Endodermal cell (in vitro differentiated cells): Measurements from ENCODE around the gene MRPS27. TPM values are rescaled to one million over a fixed set of nuclear protein-coding genes. Genes with fewer than 3 reads are reported as not detected.

Source experiments
- DNase-seq: peaks from one replicate; pipeline ENCODE4 v3.0.0-alpha.2; 2017
- H3K27ac ChIP-seq: 2 replicates; pipeline ENCODE4 v1.5.1; 2013; ENCODE audit warnings: mild to moderate bottlenecking, low read depth, low read length, moderate library complexity
- H3K27me3 ChIP-seq: 2 replicates; pipeline ENCODE4 v1.6.1; 2013; ENCODE audit warnings: mild to moderate bottlenecking, low read length, moderate library complexity; ENCODE audit not compliant: insufficient read depth, control insufficient read depth, poor library complexity, severe bottlenecking
- H3K36me3 ChIP-seq: 2 replicates; pipeline ENCODE4 v1.7.0; 2013; ENCODE audit warnings: mild to moderate bottlenecking, low read length, moderate library complexity; ENCODE audit not compliant: control insufficient read depth, insufficient read depth
- H3K4me1 ChIP-seq: one replicate; pipeline ENCODE4 v1.7.0; 2013; ENCODE audit warnings: low read length; ENCODE audit not compliant: control insufficient read depth, insufficient read depth
- H3K4me3 ChIP-seq: 2 replicates; pipeline ENCODE4 v1.5.1; 2013; ENCODE audit warnings: mild to moderate bottlenecking, low read length, moderate library complexity
- H3K9ac ChIP-seq: 2 replicates; pipeline ENCODE4 v1.6.1; 2013; ENCODE audit warnings: mild to moderate bottlenecking, low read length, moderate library complexity; ENCODE audit not compliant: poor library complexity, severe bottlenecking; ENCODE audit errors: extremely low read depth
- H3K9me3 ChIP-seq: 2 replicates; pipeline ENCODE4 v1.6.1; 2013; ENCODE audit warnings: mild to moderate bottlenecking, low read length, moderate library complexity; ENCODE audit not compliant: control insufficient read depth
- H3K27ac Mint-ChIP-seq: 2 replicates; pipeline ENCODE4 v1.8.0; 2020; ENCODE audit warnings: mixed read lengths
- H3K27me3 Mint-ChIP-seq: 2 replicates; pipeline ENCODE4 v1.8.0; 2021; ENCODE audit warnings: mild to moderate bottlenecking, mixed read lengths; ENCODE audit not compliant: insufficient read depth
- H3K36me3 Mint-ChIP-seq: 2 replicates; pipeline ENCODE4 v1.8.0; 2020; ENCODE audit warnings: low read depth, mixed read lengths
- H3K4me1 Mint-ChIP-seq: 2 replicates; pipeline ENCODE4 v1.8.0; 2020; ENCODE audit warnings: mixed read lengths
- H3K4me3 Mint-ChIP-seq: 2 replicates; pipeline ENCODE4 v1.8.0; 2020; ENCODE audit warnings: mild to moderate bottlenecking, moderate library complexity, mixed read lengths
- H3K9me3 Mint-ChIP-seq: 2 replicates; pipeline ENCODE4 v1.8.0; 2020; ENCODE audit warnings: mild to moderate bottlenecking, mixed read lengths
- CTCF ChIP-seq: fragments of 200-600 bp; sonication (generic); conservative IDR thresholded peaks from 2 replicates; pipeline ENCODE4 v1.5.0; 2021; ENCODE audit warnings: antibody characterized with exemption, mild to moderate bottlenecking
- WGBS, 2 experiments: methylation state at CpG; one replicate each; pipeline versions ENCODE4 v1.1.5 to v1.1.7; 2013; ENCODE audit warnings: missing lambda C conversion rate in 2 of 2, mixed read lengths in 1 of 2; ENCODE audit not compliant: insufficient coverage in 1 of 2, insufficient read length in 1 of 2; 5-methylcytosine and 5-hydroxymethylcytosine counted together
- long read RNA-seq, 4 experiments: library from polyadenylated mRNA in 2 of 4; library from RNA in 1 of 4; library from capped mRNA in 1 of 4; stranded (forward) in 3 of 4; unstranded in 1 of 4; transcript quantifications; one replicate each; pipeline ENCODE4 v2.0.0, GENCODE V29; 2020 to 2021; ENCODE audit warnings: inconsistent platforms in 1 of 4
- polyA plus RNA-seq, 2 experiments: library from polyadenylated mRNA; stranded (reverse); fragments of 50-300 nt; gene quantifications; one replicate each; pipeline ENCODE4 v1.2.3, GENCODE V29; 2013
- total RNA-seq, 2 donors: library from RNA; stranded (reverse); fragmentation: NEBNext Ultra II Directional in 1 of 2; extraction: Animal tissue kit (Norgen Biotek cat#: 25700) in 1 of 2; gene quantifications; 2 replicates in 1 of 2; 3 replicates in 1 of 2; pipeline ENCODE4 v1.2.1, GENCODE V29; 2021

Gene MRPS27
- 10 to 100 TPM; 55.2 to 80.8 TPM for total RNA-seq
- 68.4 TPM for polyA plus RNA-seq (2013, experiment 1 of 2)
- polyA plus RNA-seq (2013, experiment 2 of 2) = 64.3 TPM
- long read RNA-seq, experiment 1, transcript MRPS27-201 (11 exons, 2,785 nt) = major isoform, 6 of 22 reads
- long read RNA-seq, experiment 1, partial matches to known transcripts = 3 of 22 reads
- long read RNA-seq, experiment 1, other reads (novel, unspliced or antisense) = 13 of 22 reads
- long read RNA-seq, experiment 2, transcript MRPS27-201 (11 exons, 2,785 nt) = major isoform, 136 of 174 reads
- long read RNA-seq, experiment 2, transcript MRPS27-202 (11 exons, 2,628 nt) = minor isoform, 6 of 174 reads
- long read RNA-seq, experiment 2, partial matches to known transcripts = 10 of 174 reads
- long read RNA-seq, experiment 2, other reads (novel, unspliced or antisense) = 22 of 174 reads
- long read RNA-seq, experiment 3, transcript MRPS27-201 (11 exons, 2,785 nt) = major isoform, 558 of 672 reads
- long read RNA-seq, experiment 3, transcript MRPS27-202 (11 exons, 2,628 nt) = minor isoform, 28 of 672 reads
- long read RNA-seq, experiment 3, partial matches to known transcripts = 17 of 672 reads
- long read RNA-seq, experiment 3, other reads (novel, unspliced or antisense) = 62 of 672 reads
- long read RNA-seq, experiment 4, transcript MRPS27-201 (11 exons, 2,785 nt) = major isoform, 17 of 26 reads
- long read RNA-seq, experiment 4, partial matches to known transcripts = 3 of 26 reads
- long read RNA-seq, experiment 4, other reads (novel, unspliced or antisense) = 4 of 26 reads

- no peaks in the 10 kb centered on the region for H3K4me1 ChIP-seq
- H3K36me3 ChIP-seq = peaks cover 9% of the 10 kb centered on the region
- peak within 1 kb of the TSS; percentile 62 for H3K27ac ChIP-seq
- H3K9me3 ChIP-seq = no peaks in the 10 kb centered on the region
- peak within 1 kb of the TSS; percentile 99 for H3K27ac Mint-ChIP-seq
- H3K27me3 Mint-ChIP-seq = no peaks in the 10 kb centered on the region
- peak within 1 kb of the TSS; percentile 100 for H3K4me3 Mint-ChIP-seq
- peak; percentile 98 for DNase-seq
- peak within 1 kb of the TSS; percentile 90 for H3K9ac ChIP-seq
- peak; percentile 58 for TF ChIP-seq CTCF
- H3K4me3 ChIP-seq = peak within 1 kb of the TSS; percentile 95
- WGBS, 2 experiments = 0% methylated on average over 16 to 40 of the region's 40 CpGs
- H3K4me1 Mint-ChIP-seq = no peaks in the 10 kb centered on the region
- H3K36me3 Mint-ChIP-seq = peaks cover 25% of the 10 kb centered on the region
- H3K27me3 ChIP-seq = no peaks in the 10 kb centered on the region
- no peaks in the 10 kb centered on the region for H3K9me3 Mint-ChIP-seq
These were observed at the start of gene MRPS27, which contains the start of gene PTCD2 for GRCh38 chr5:72319976-72320752. Gene MRPS27 (minus strand): TSS chr5:72320240. CDS start chr5:72320221, 19 bp downstream. Gene PTCD2 (plus strand): TSS chr5:72320373. CDS start chr5:72320383, 10 bp downstream.

- Mint-ChIP-seq H3K36me3 (no peaks in the 10 kb centered on the region), H3K27me3 (no peaks in the 10 kb centered on the region), H3K4me3 (no peak overlapping the region), H3K4me1 (peaks cover 2% of the 10 kb centered on the region), H3K27ac (no peak overlapping the region), H3K9me3 (no peaks in the 10 kb centered on the region)
- no peak overlapping the region for H3K27ac ChIP-seq
- H3K27me3 ChIP-seq = no peaks in the 10 kb centered on the region
- no peak overlapping the region for H3K9ac ChIP-seq
- H3K4me3 ChIP-seq = no peak overlapping the region
- H3K4me1 ChIP-seq = no peaks in the 10 kb centered on the region
- no peak for TF ChIP-seq CTCF
- H3K36me3 ChIP-seq = no peaks in the 10 kb centered on the region
- WGBS, 2 experiments = 67 to 78% methylated on average over 2 to 3 of the region's 3 CpGs
- no peak for DNase-seq
- H3K9me3 ChIP-seq = no peaks in the 10 kb centered on the region
These were observed 49.7 kb upstream of the MRPS27 start for GRCh38 chr5:72369711-72370110.

- Mint-ChIP-seq H3K27me3 (no peaks in the 10 kb centered on the region), H3K4me3 (no peak overlapping the region), H3K36me3 (no peaks in the 10 kb centered on the region), H3K27ac (no peak overlapping the region), H3K9me3 (no peaks in the 10 kb centered on the region), H3K4me1 (peaks cover 2% of the 10 kb centered on the region)
- WGBS, 2 experiments = 60 to 80% methylated on average over 1 of the region's 1 CpG
- Histone ChIP-seq H3K9me3 (no peaks in the 10 kb centered on the region), H3K4me3 (no peak overlapping the region), H3K27ac (no peak overlapping the region), H3K9ac (no peak overlapping the region), H3K36me3 (no peaks in the 10 kb centered on the region), H3K4me1 (no peaks in the 10 kb centered on the region), H3K27me3 (no peaks in the 10 kb centered on the region)
- DNase-seq = no peak
- TF ChIP-seq CTCF = no peak
These were observed 49.3 kb upstream of the MRPS27 start for GRCh38 chr5:72369301-72369700.
